Stimulated activated CD8-positive, alpha-beta memory T cell treated with anti-CD3 and anti-CD28 coated beads, Interleukin-7, amount 100 ng/mL, for 4 hours (primary cell): Measurements from ENCODE around the gene PLCL1.

ENCODE experiments used
- DNase-seq, 2 donors: peaks; one replicate each; pipeline ENCODE4 v3.0.0-alpha.2; 2020; ENCODE audit warnings: low read depth in 2 of 2

PLCL1 gene

GRCh38 chr2:197952540-197953202, 148.3 kb downstream of the PLCL1 start:
- DNase-seq: no peak

- no peak for DNase-seq
These were observed 149.9 kb downstream of the PLCL1 start for GRCh38 chr2:197954328-197954727.

DNA sequence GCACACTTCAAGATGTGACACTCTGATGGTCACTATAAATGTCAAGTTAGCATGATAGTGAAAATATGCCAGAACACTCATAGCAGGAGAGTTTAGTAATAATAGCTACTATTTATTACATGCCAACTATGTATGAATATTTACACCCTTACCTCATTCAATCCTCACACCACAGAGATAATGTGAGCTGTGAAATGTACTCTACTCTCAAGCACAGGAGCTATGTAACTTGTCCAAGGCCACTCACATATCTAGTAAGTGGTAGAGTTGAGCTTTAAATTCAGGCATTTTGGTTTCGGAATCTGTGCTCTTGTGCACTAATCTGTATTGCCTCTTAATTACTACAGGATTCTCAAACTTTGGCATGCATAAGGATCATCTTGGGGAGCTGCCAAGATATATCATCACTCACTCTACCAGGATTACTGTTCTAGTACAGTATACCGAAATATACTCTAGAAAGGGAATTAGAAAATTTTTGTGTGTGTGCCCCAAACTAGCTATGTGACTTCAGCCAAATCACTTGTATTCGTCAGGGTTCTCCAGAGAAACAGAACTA, 154.3 kb downstream of the PLCL1 start:
- no peak for DNase-seq

DNA sequence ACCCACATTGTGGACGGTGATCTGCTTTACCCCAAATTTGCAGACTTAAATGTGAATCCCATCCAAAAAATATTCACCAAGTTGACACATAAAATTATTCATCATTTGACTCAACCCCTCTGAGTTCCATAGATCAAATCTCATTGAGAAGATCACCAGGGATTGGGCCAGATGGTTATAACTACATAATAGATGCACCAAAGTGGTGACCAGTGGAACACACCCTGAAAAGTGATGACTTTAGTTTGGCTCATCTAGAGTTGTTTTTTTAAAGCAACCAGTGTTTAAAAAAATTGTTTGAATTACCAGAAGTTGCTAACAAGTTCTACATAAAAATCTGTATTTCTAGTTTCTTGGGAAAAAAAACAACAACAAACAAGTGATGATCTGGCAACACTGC, 155.0 kb downstream of the PLCL1 start:
- DNase-seq: no peak

- DNase-seq: no peak
These were observed 156.4 kb downstream of the PLCL1 start for GRCh38 chr2:197960786-197961185.

DNA sequence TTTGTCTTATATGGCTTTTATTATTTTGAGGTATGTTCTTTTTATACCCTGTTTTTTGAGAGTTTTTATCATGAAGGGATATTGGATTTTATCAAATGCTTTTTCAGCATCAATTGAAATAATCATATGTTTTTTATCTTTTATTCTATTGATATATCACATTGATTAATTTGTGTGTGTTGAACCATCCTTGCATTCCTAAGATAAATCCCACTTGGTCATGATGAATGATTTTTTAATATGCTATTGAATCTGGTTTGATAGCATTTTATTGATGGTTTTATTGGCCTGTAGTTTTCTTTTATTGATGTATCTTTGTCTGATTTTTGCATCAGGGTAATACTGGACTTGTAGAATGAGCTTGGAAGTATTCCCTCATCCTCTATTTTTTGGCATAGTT, 160.3 kb downstream of the PLCL1 start:
- DNase-seq: no peak

GRCh38 chr2:197965756-197966155, 161.4 kb downstream of the PLCL1 start:
- DNase-seq: no peak

DNA sequence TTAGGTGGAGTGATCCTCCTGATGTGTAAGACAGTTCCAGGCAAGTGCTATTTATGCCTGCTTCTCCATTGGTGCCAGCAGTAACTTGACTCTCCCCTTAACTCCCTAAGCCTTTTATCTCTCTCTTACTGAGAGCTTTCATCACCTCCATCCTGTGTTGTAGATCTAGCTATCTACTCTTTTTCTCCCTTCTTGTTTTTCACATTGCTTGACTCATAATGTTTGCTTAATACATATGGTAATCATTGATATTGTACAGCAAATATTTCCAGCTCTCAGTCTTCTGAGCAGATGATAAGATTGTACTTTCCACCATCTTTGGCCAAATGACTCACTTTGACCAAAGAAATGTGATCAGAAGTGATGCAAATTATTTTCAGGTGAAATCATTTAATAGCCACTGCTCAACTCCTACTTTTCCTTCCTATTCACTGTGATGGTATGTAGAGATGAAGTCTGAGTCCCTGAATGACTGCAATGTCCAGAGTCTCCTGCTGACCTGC, 165.0 kb downstream of the PLCL1 start:
- no peak for DNase-seq

GRCh38 chr2:197972061-197972460, 167.7 kb downstream of the PLCL1 start:
- DNase-seq: no peak

DNA sequence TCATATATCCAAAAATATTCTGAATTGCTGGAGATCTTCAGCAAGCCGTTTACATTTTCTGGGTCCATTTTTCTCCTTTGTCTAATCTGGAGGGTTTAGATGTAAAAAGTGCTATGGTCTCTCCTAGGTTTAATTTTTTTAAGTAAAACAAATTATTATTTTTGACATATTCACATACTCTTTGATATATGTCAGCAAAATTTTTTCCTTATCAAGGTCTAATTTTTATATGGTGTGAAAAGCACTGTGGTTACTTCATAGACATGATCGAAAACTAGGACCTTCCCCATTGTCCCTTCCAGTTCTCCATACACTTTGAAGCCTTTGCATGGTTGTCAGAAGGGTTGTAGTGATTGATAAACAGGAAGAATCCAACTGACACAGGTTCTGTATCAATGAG, 168.2 kb downstream of the PLCL1 start:
- DNase-seq: no peak

- DNase-seq: no peak
These were observed 169.4 kb downstream of the PLCL1 start for GRCh38 chr2:197973772-197974171.

DNA sequence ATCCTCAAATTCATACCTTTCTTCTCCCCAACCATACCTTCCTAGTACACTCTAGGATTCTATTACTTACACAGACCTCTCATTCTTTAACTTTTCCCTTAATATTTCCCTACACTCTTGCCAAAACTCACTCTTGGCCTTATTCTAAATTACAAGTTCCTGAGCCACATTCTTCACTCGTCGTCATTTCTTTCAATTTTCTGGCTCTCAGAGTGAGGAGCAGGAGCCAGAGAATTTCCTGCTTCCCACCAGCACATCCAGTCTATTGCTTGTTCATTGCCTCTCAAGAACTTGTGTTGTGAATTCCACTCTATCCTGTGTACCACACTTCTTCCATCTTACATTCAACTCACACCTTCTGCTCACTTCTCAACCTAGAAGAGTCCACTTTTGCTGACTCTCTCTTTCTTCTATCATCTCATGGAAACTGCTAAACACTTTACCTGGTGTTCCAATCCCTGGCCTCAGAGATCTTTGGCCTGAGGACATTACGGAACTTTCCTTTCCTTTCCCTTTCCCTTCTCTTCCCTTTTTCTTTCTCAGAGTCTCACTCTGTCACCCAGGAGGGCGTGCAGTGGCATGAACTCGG, 171.6 kb downstream of the PLCL1 start:
- no peak for DNase-seq

DNA sequence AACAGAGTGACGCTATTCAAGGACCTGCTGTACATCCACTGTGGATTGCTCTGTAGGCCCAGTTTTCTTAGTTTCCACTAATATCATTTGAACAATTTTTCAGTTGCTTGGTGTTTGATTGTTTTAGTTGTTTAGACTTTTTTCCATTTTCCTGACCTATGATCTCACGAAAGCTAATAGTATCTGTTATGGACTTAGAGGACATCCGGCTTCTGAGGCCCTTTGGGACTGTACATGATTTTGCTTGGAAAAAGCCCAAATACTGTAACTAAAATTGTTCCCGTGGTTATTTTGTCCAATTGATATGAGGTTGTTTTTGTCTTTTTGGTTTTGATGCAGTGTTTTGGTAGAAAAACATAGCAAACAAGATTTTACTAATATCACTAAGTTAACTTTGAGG, 174.6 kb downstream of the PLCL1 start:
- no peak for DNase-seq

DNA sequence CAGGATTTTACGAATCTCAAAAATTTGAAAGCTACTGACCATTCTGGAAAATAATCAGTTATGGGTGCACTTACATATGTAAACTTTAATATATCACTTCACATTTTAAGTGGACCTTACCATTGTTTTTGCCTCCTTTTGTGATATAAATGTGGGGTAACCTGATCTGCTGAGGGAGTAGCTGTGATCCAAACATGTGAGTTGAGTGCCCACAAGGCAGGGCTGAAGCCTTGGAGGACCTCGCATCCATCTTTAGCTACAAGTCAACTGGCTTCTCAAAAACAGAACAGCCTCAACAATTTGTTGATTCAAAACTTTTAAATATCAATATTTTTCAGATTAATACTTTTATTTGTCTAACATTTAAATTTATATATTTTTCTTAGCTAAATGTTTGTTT, 178.2 kb downstream of the PLCL1 start:
- DNase-seq: no peak

- no peak for DNase-seq
These were observed 180.7 kb downstream of the PLCL1 start for GRCh38 chr2:197985029-197985638.

GRCh38 chr2:197986977-197987376, 182.6 kb downstream of the PLCL1 start:
- DNase-seq: no peak

GRCh38 chr2:197990356-197990755, 186.0 kb downstream of the PLCL1 start:
- DNase-seq: no peak

DNA sequence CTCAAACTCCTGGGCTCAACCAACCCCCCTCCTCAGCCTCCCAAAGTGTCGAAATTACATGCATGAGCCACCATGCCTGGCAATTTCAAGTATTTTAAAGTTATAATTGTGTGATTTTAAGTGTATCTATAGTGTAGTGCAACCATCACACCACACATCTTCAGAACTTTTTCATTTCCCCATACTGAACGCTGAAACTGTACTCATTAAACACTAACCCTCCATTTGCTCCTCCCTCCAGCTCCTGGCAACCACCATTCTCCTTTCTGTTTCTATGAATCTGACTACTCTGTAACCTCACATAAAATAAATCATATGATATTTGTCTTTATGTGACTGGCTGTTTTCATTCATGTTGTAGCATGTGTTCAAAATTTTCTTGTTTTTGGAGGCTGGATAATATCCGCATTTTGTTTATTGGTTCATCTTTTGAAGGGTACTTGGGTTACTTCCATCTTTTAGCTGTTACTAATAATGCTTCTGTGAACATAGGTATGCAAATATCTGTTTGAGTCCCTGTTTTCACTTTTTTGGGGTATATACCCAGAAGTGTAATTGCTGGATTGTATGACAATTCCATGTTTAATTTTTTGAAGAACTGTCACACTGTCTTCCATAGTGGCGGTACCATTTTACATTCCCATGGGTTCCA, 188.2 kb downstream of the PLCL1 start:
- DNase-seq: no peak

DNA sequence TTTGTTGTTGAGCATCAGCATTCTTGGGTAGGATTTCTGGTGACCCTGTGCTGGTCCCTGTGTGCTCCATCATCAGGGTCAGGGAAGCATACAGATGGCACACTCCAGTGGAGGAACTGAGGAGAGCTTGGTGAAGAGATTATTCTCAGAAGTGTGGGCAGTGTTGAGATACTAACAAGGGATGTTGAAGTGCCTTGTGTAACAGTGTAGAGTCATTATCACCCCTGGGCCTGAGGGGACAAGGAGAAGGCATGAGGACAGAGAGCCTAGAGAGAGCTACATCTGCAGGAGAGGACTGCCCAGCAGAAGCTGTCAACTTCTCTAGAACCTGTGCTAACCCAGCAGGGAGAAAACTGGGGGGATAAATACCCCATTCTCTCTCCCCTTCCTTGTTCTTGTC, 189.0 kb downstream of the PLCL1 start:
- no peak for DNase-seq

DNA sequence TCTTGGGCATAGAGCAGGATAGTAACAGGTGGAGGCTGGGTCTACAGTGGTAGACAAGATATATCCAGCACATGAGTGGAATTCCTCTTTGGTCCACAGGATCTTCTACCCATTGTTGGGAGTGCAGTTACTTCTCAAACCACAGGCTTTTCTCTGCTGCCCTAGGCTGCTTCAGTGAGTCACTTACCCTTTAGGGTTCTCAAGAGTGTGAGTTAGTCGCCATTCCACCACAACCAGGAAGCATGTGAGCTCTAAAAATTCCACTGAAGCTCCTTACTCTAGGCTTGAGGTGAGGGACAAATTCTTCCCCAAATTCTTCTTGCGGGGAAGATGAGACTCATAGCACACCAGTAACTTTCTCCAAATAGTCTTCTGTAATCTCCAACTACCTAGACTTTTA, 189.4 kb downstream of the PLCL1 start:
- DNase-seq: no peak

DNA sequence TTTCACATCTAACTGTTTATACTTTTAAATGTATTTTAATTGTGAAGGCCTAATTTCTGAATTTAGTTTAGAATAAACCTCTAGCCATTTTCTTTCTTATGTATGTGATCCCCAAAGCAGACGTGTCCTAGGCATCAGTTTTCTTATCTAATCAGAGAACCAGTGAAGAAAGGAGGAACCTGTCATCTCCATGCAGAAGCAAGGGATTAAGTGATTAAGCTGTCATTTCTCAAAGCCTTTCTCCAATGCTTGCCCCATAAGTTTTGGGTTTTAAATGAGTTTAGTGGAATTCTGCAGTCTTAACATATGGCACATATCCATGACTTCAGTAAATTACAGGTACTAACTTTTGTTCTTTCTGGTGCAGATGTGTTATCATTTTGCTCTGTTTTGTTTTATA, 190.4 kb downstream of the PLCL1 start:
- DNase-seq: no peak

DNA sequence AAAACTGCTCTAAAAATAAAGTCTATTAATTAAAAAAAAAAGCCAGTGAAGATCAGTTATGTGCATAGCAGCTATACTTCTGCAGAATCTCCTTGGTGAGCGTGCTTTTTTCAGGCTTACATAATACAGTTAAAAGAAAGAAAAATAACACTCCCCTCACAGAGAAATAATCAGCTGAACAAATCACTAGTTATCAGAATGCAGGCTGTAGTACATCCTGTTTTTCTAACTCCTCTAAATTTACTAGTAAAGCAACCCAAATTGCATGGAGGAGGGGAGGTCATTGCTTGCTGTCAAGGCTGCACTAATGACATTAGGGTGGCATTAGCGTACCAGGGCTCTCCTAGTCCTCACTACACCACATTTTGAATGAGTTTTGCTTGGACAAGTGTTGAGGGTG, 192.2 kb downstream of the PLCL1 start:
- DNase-seq: no peak
